Loucy (cell line): ENCODE measurements around the gene DRP2.

Experiments
- H2AFZ ChIP-seq: fragments of 200-600 bp; sonication (generic); 2 replicates; pipeline ENCODE4 v1.6.0; 2016; ENCODE audit warnings: antibody characterized with exemption, mild to moderate bottlenecking, low read length, moderate library complexity
- H3F3A ChIP-seq: fragments of 200-600 bp; 2 replicates; pipeline ENCODE4 v1.6.0; 2016; ENCODE audit warnings: antibody characterized with exemption, low read depth, mild to moderate bottlenecking
- H3K27me3 ChIP-seq: fragments of 200-600 bp; sonication (generic); 2 replicates; pipeline ENCODE4 v1.6.1; 2014; ENCODE audit warnings: low read length, mild to moderate bottlenecking; ENCODE audit not compliant: insufficient read depth, poor library complexity, severe bottlenecking
- H3K36me3 ChIP-seq: fragments of 200-600 bp; sonication (generic); 2 replicates; pipeline ENCODE4 v1.6.1; 2016; ENCODE audit warnings: low read length; ENCODE audit not compliant: insufficient read depth
- H3K4me1 ChIP-seq: fragments of 200-600 bp; sonication (generic); 2 replicates; pipeline ENCODE4 v1.5.1; 2014; ENCODE audit warnings: low read length, mild to moderate bottlenecking; ENCODE audit not compliant: insufficient read depth, poor library complexity, severe bottlenecking
- H3K4me2 ChIP-seq: fragments of 200-600 bp; sonication (generic); 2 replicates; pipeline ENCODE4 v1.6.0; 2014; ENCODE audit warnings: antibody characterized with exemption, low read length, low read depth, mild to moderate bottlenecking; ENCODE audit not compliant: poor library complexity, severe bottlenecking
- H3K4me3 ChIP-seq: fragments of 200-600 bp; sonication (generic); 2 replicates; pipeline ENCODE4 v1.5.1; 2014; ENCODE audit warnings: low read length, mild to moderate bottlenecking, mixed read lengths; ENCODE audit not compliant: poor library complexity, severe bottlenecking
- H3K79me2 ChIP-seq: fragments of 200-600 bp; sonication (generic); 2 replicates; pipeline ENCODE4 v1.6.1; 2014; ENCODE audit warnings: low read length; ENCODE audit not compliant: insufficient read depth
- H3K9ac ChIP-seq: fragments of 200-600 bp; sonication (generic); 2 replicates; pipeline ENCODE4 v1.6.0; 2014; ENCODE audit warnings: mild to moderate bottlenecking, low read depth, low read length, moderate library complexity; ENCODE audit not compliant: poor library complexity, severe bottlenecking
- H3K9me2 ChIP-seq: fragments of 200-600 bp; sonication (generic); replicated peaks from 2 replicates; pipeline ENCODE4 v1.6.1; 2016; ENCODE audit warnings: low read depth, low read length, mixed read lengths
- H3K9me3 ChIP-seq: fragments of 200-600 bp; sonication (generic); 2 replicates; pipeline ENCODE4 v1.6.1; 2014; ENCODE audit warnings: mild to moderate bottlenecking, antibody characterized with exemption, low read length, low read depth; ENCODE audit not compliant: insufficient read depth
- H4K20me1 ChIP-seq: fragments of 200-600 bp; sonication (generic); 2 replicates; pipeline ENCODE4 v1.6.0; 2014; ENCODE audit warnings: antibody characterized with exemption, low read length, mild to moderate bottlenecking; ENCODE audit not compliant: insufficient read depth, poor library complexity, severe bottlenecking
- CTCF ChIP-seq: fragments of 200-600 bp; sonication (generic); conservative IDR thresholded peaks from 2 replicates; pipeline ENCODE4 v1.5.1; 2014; ENCODE audit warnings: mild to moderate bottlenecking, antibody characterized with exemption, low read length
- EZH2phosphoT487 ChIP-seq: fragments of 200-600 bp; IDR thresholded peaks from 2 replicates; pipeline ENCODE4 v1.6.1; 2018; ENCODE audit warnings: antibody characterized with exemption, mild to moderate bottlenecking, moderate library complexity, borderline replicate concordance

DRP2 gene

GRCh38 chrX:101260435-101260834 is 40.8 kb downstream of the DRP2 start:
- Histone ChIP-seq H3K4me1 (peaks cover 8% of the 10 kb centered on the region), H3K9ac (no peak overlapping the region), H3K79me2 (no peaks in the 10 kb centered on the region), H2AFZ (no peak overlapping the region), H3K4me3 (no peak overlapping the region), H3K9me2 (no peaks in the 10 kb centered on the region), H3K27me3 (no peaks in the 10 kb centered on the region), H3K36me3 (no peaks in the 10 kb centered on the region), H4K20me1 (no peaks in the 10 kb centered on the region), H3K4me2 (no peak overlapping the region), H3K9me3 (no peaks in the 10 kb centered on the region), H3F3A (no peaks in the 10 kb centered on the region)
- TF ChIP-seq EZH2phosphoT487 (no peak), CTCF (no peak; the same call in 1 of the 2 replicates)

DNA sequence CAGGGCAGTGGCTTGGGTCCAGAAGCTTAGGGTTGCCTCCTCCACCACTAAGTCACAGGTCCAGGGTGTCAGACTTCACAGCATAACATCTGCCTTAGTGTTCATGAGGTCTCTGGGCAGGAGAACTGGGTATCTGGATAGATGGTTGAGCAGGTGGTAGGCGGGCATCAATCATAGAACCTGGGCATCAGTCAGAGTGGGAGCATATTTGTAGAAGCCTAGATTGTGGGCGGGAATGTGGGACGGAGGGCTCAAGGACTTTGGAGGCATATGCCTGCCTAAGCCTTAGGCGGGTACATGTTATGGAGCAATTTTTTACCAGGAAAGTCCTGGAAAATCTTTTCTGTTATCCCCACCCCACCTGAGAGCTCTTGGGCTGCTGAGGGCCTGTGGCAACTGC is 43.0 kb downstream of the DRP2 start:
- Histone ChIP-seq H3K27me3 (no peaks in the 10 kb centered on the region), H3K79me2 (no peaks in the 10 kb centered on the region), H3K9me2 (no peaks in the 10 kb centered on the region), H2AFZ (no peak overlapping the region), H4K20me1 (no peaks in the 10 kb centered on the region), H3K9me3 (no peaks in the 10 kb centered on the region), H3K4me1 (peaks cover 7% of the 10 kb centered on the region), H3K36me3 (no peaks in the 10 kb centered on the region), H3F3A (no peaks in the 10 kb centered on the region), H3K9ac (no peak overlapping the region), H3K4me3 (no peak overlapping the region), H3K4me2 (no peak overlapping the region)
- TF ChIP-seq CTCF (no peak), EZH2phosphoT487 (no peak)

- Histone ChIP-seq H3F3A (no peaks in the 10 kb centered on the region), H3K79me2 (no peaks in the 10 kb centered on the region), H3K4me3 (no peak overlapping the region), H4K20me1 (no peaks in the 10 kb centered on the region), H2AFZ (no peak overlapping the region), H3K27me3 (no peaks in the 10 kb centered on the region), H3K4me2 (no peak overlapping the region), H3K9me2 (no peaks in the 10 kb centered on the region), H3K9ac (no peak overlapping the region), H3K9me3 (no peaks in the 10 kb centered on the region), H3K4me1 (no peaks in the 10 kb centered on the region), H3K36me3 (no peaks in the 10 kb centered on the region)
- TF ChIP-seq CTCF: no peak
These were observed 44.2 kb downstream of the DRP2 start for GRCh38 chrX:101263766-101264165.
